GM12891 (cell line): ENCODE data around the gene HMG20A.

Experiments used
- POLR2A ChIP-seq: IDR thresholded peaks from 2 replicates; pipeline ENCODE4 v1.6.1; 2011; ENCODE audit warnings: low read depth, low read length, control low read depth
- POLR2AphosphoS5 ChIP-seq: IDR thresholded peaks from 2 replicates; pipeline ENCODE4 v1.6.1; 2011; ENCODE audit warnings: low read depth, low read length, control low read depth
- SPI1 ChIP-seq: IDR thresholded peaks from 2 replicates; pipeline ENCODE4 v1.6.1; 2011; ENCODE audit warnings: low read depth, low read length, control low read depth

- no peak for TF ChIP-seq POLR2AphosphoS5
- no peak for TF ChIP-seq POLR2A
- TF ChIP-seq SPI1 = no peak
These were observed 29.2 kb upstream of the HMG20A start for GRCh38 chr15:77391372-77391951.
